Naive thymus-derived CD4-positive, alpha-beta T cell (primary cell): ENCODE data around the gene ANKFN1. TPM values are rescaled to one million over a fixed set of nuclear protein-coding genes. Genes with fewer than 3 reads are reported as not detected.

Experiments
- ATAC-seq: fragments of 150-1000 bp; cut with Tn5 transposase; 2 replicates; pipeline ENCODE4 v1.10.0; 2021; ENCODE audit warnings: mild to moderate bottlenecking, moderate library complexity
- CTCF ChIA-PET: fragments of 350-600 bp; sonication (Branson Sonifier 250); formaldehyde crosslinking; loops from one replicate; lab custom pipeline; 2021; ENCODE audit warnings: antibody characterized with exemption; lab: Charles Lee
- POLR2A ChIA-PET: fragments of 350-600 bp; sonication (Branson Sonifier 250); formaldehyde crosslinking; loops from one replicate; lab custom pipeline; 2021; ENCODE audit warnings: antibody characterized with exemption, inconsistent platforms; lab: Charles Lee
- DNase-seq, 9 donors: peaks; one replicate each; pipeline versions ENCODE4 v3.0.0 to v3.0.0-alpha.2; 2020 to 2022; ENCODE audit warnings: mixed read lengths in 1 of 9
- H3K27ac ChIP-seq: one replicate; pipeline ENCODE4 v1.7.0; 2013; ENCODE audit warnings: mild to moderate bottlenecking, low read depth, low read length, moderate library complexity
- H3K27me3 ChIP-seq, 2 donors: one replicate each; pipeline ENCODE4 v1.7.0; 2013; ENCODE audit warnings: low read length in 2 of 2, mild to moderate bottlenecking in 2 of 2, moderate library complexity in 2 of 2; ENCODE audit not compliant: control insufficient read depth in 2 of 2, insufficient read depth in 2 of 2
- H3K36me3 ChIP-seq, 3 experiments: 1 replicate in 2 of 3; 2 replicates in 1 of 3; pipeline ENCODE4 v1.7.0; 2013; ENCODE audit warnings: low read length in 3 of 3, mild to moderate bottlenecking in 3 of 3, moderate library complexity in 1 of 3; ENCODE audit not compliant: insufficient read depth in 3 of 3, control insufficient read depth in 2 of 3
- H3K4me1 ChIP-seq, 2 donors: one replicate each; pipeline ENCODE4 v1.7.0; 2013; ENCODE audit warnings: low read length in 2 of 2, mild to moderate bottlenecking in 2 of 2, moderate library complexity in 1 of 2; ENCODE audit not compliant: control insufficient read depth in 2 of 2, insufficient read depth in 2 of 2
- H3K4me3 ChIP-seq: 2 replicates; pipeline ENCODE4 v1.7.0; 2013; ENCODE audit warnings: mild to moderate bottlenecking, low read length
- H3K9me3 ChIP-seq, 3 experiments: 1 replicate in 2 of 3; 2 replicates in 1 of 3; pipeline ENCODE4 v1.7.0; 2013; ENCODE audit warnings: low read length in 3 of 3; ENCODE audit not compliant: control insufficient read depth in 2 of 3
- H3K27ac Mint-ChIP-seq, 9 donors: one replicate each; pipeline ENCODE4 v1.8.0; 2020 to 2022; ENCODE audit warnings: mixed read lengths in 9 of 9, mild to moderate bottlenecking in 8 of 9, moderate library complexity in 5 of 9, inconsistent platforms in 2 of 9
- H3K27me3 Mint-ChIP-seq, 5 donors: one replicate each; pipeline ENCODE4 v1.8.0; 2021 to 2022; ENCODE audit warnings: mixed read lengths in 5 of 5, mild to moderate bottlenecking in 1 of 5
- H3K36me3 Mint-ChIP-seq, 5 donors: one replicate each; pipeline ENCODE4 v1.8.0; 2020 to 2022; ENCODE audit warnings: mixed read lengths in 5 of 5, mild to moderate bottlenecking in 3 of 5, inconsistent platforms in 1 of 5
- H3K4me1 Mint-ChIP-seq, 7 donors: one replicate each; pipeline ENCODE4 v1.8.0; 2020 to 2022; ENCODE audit warnings: mixed read lengths in 7 of 7, mild to moderate bottlenecking in 3 of 7, inconsistent platforms in 1 of 7
- H3K4me3 Mint-ChIP-seq, 10 donors: one replicate each; pipeline ENCODE4 v1.8.0; 2020 to 2022; ENCODE audit warnings: mild to moderate bottlenecking in 10 of 10, mixed read lengths in 10 of 10, moderate library complexity in 6 of 10, inconsistent platforms in 2 of 10
- H3K9me3 Mint-ChIP-seq, 11 donors: one replicate each; pipeline ENCODE4 v1.8.0; 2020 to 2022; ENCODE audit warnings: mixed read lengths in 11 of 11, mild to moderate bottlenecking in 4 of 11, inconsistent platforms in 1 of 11, moderate library complexity in 1 of 11
- intact Hi-C, 2 donors: fragments of 100-400 bp; cut with micrococcal nuclease; formaldehyde crosslinking; loops; one replicate each; pipeline ENCODE4 v1.15.1; 2023
- polyA plus RNA-seq, 2 donors: library from polyadenylated mRNA; unstranded; fragments of 300-500 nt; fragmentation: Illumina TruSeq; gene quantifications; one replicate each; pipeline ENCODE4 v1.2.3, GENCODE V29; 2021
- total RNA-seq, 6 experiments: library from RNA in 5 of 6; stranded (reverse) in 5 of 6; gene quantifications; 1 replicate in 5 of 6; 2 replicates in 1 of 6; pipeline ENCODE4 v1.2.3 and lab custom pipeline; 2021 to 2026

Gene ANKFN1
- total and polyA plus RNA-seq, 7 experiments from 2014 or later: not detected

DNA sequence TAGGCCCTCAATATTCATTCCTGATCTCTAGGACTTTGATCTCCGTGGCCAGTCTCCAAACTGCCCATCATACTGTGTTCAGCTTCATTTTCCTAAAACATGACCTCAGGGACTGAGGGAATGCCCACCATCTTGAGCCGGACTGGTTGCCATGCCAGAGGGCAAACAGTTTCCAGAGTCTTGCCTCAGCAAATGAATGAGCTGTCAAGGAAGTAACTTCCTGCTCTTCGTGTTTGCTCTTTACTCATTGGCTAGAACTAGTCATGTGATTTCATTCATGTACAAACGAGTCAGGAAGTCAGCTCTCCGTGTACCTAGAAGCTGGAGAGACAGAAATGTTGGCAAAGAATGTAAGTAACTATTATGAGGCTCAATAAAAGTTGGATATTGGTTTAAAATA is 50.2 kb downstream of the ANKFN1 start:
- peaks cover 0 to 17% (median 10%) of the 10 kb centered on the region in 7 donors for H3K4me1 Mint-ChIP-seq
- no peaks in the 10 kb centered on the region for H3K9me3 ChIP-seq
- ATAC-seq (no peak), DNase-seq (no peak)
- no peaks in the 10 kb centered on the region for H3K4me1 ChIP-seq
- no peak overlapping the region for H3K4me3 ChIP-seq
- H3K27me3 Mint-ChIP-seq: peaks cover 0 to 12% (median 7%) of the 10 kb centered on the region in 5 donors
- ChIA-PET CTCF (no interaction called here), POLR2A (no interaction called here)
- no peaks in the 10 kb centered on the region for H3K36me3 Mint-ChIP-seq
- H3K27me3 ChIP-seq: no peaks in the 10 kb centered on the region
- H3K27ac ChIP-seq: no peak overlapping the region
- H3K9me3 Mint-ChIP-seq: peaks cover 0 to 7% (median 0%) of the 10 kb centered on the region in 11 donors
- H3K36me3 ChIP-seq: no peaks in the 10 kb centered on the region
- intact Hi-C loops: no loop called here
- H3K4me3 Mint-ChIP-seq: no peak overlapping the region
- H3K27ac Mint-ChIP-seq: no peak overlapping the region

- Mint-ChIP-seq H3K4me3 (peak overlapping the region in 7 of 10 donors; percentile 8 to 28 (median 20)), H3K4me1 (peaks cover 0 to 17% (median 10%) of the 10 kb centered on the region in 7 donors), H3K9me3 (peaks cover 0 to 9% (median 2%) of the 10 kb centered on the region in 11 donors), H3K27me3 (peaks cover 0 to under 1% (median 0%) of the 10 kb centered on the region in 5 donors), H3K36me3 (no peaks in the 10 kb centered on the region), H3K27ac (peak overlapping the region in 1 of 9 donors; percentile 33)
- Histone ChIP-seq H3K4me3 (no peak overlapping the region), H3K9me3 (no peaks in the 10 kb centered on the region), H3K36me3 (no peaks in the 10 kb centered on the region), H3K27ac (no peak overlapping the region), H3K4me1 (no peaks in the 10 kb centered on the region), H3K27me3 (no peaks in the 10 kb centered on the region)
- ATAC-seq (no peak), DNase-seq (no peak)
- ChIA-PET POLR2A (no interaction called here), CTCF (no interaction called here)
- intact Hi-C loops: no loop called here
Measured at GRCh38 chr17:56206351-56206750, 53.1 kb downstream of the ANKFN1 start.

- CTCF ChIA-PET: no interaction called here
Measured at GRCh38 chr17:56213031-56213430, 59.8 kb downstream of the ANKFN1 start.

DNA sequence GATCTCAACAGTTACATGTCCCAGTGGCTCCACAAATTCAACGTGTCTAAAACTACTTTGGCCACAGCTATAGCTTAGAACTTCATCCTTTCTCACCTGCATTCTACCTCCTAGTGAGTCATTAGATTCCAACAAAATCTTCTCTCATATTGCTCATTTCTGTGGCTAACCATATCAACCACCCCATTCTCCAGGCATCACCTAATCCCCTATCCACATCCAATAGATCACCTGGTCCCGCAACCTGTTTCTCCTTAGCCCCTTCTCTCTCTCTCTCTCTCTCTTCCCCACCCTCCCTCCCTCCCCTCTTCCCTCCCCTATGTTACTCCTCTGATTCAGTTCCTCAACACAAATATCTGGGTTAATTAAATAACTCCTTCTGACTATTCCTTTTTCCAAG is 64.6 kb downstream of the ANKFN1 start:
- peaks cover 0 to 3% (median 0%) of the 10 kb centered on the region in 11 donors for H3K9me3 Mint-ChIP-seq
- CTCF ChIA-PET: no interaction called here
- H3K4me3 Mint-ChIP-seq: no peak overlapping the region
- no peak overlapping the region for H3K27ac Mint-ChIP-seq
- Histone ChIP-seq H3K9me3 (no peaks in the 10 kb centered on the region), H3K4me1 (no peaks in the 10 kb centered on the region), H3K4me3 (no peak overlapping the region), H3K27ac (no peak overlapping the region), H3K27me3 (no peaks in the 10 kb centered on the region), H3K36me3 (no peaks in the 10 kb centered on the region)
- peaks cover 0 to 2% (median 0%) of the 10 kb centered on the region in 7 donors for H3K4me1 Mint-ChIP-seq
- DNase-seq (no peak), ATAC-seq (no peak)
- POLR2A ChIA-PET: no interaction called here
- peaks cover 0 to 16% (median 9%) of the 10 kb centered on the region in 5 donors for H3K27me3 Mint-ChIP-seq
- intact Hi-C loops: no loop called here
- no peaks in the 10 kb centered on the region for H3K36me3 Mint-ChIP-seq

More at GRCh38 chr17:56213031-56213430, 59.8 kb downstream of the ANKFN1 start:
- H3K4me3 ChIP-seq: no peak overlapping the region
- H3K36me3 Mint-ChIP-seq: no peaks in the 10 kb centered on the region
- POLR2A ChIA-PET: no interaction called here
- ATAC-seq (no peak), DNase-seq (no peak)
- intact Hi-C loops: no loop called here
- no peak overlapping the region for H3K27ac ChIP-seq
- H3K9me3 Mint-ChIP-seq: peaks cover 0 to 9% (median 0%) of the 10 kb centered on the region in 11 donors
- H3K27me3 Mint-ChIP-seq: peaks cover 0 to 9% (median 4%) of the 10 kb centered on the region in 5 donors
- H3K36me3 ChIP-seq: no peaks in the 10 kb centered on the region
- H3K4me1 Mint-ChIP-seq: no peaks in the 10 kb centered on the region
- no peaks in the 10 kb centered on the region for H3K4me1 ChIP-seq
- H3K9me3 ChIP-seq: no peaks in the 10 kb centered on the region
- no peak overlapping the region for H3K4me3 Mint-ChIP-seq
- H3K27ac Mint-ChIP-seq: no peak overlapping the region
- no peaks in the 10 kb centered on the region for H3K27me3 ChIP-seq

GRCh38 chr17:56222255-56222654 is 69.0 kb downstream of the ANKFN1 start:
- peaks cover 0 to 3% (median 0%) of the 10 kb centered on the region in 11 donors for H3K9me3 Mint-ChIP-seq
- H3K4me3 ChIP-seq: no peak overlapping the region
- H3K9me3 ChIP-seq: no peaks in the 10 kb centered on the region
- no peak overlapping the region for H3K27ac Mint-ChIP-seq
- no peaks in the 10 kb centered on the region for H3K27me3 ChIP-seq
- no peak overlapping the region for H3K27ac ChIP-seq
- ChIA-PET CTCF (no interaction called here), POLR2A (no interaction called here)
- intact Hi-C loops: no loop called here
- H3K36me3 ChIP-seq: no peaks in the 10 kb centered on the region
- no peak for ATAC-seq
- H3K4me3 Mint-ChIP-seq: no peak overlapping the region
- peaks cover 0 to 2% (median 0%) of the 10 kb centered on the region in 7 donors for H3K4me1 Mint-ChIP-seq
- no peaks in the 10 kb centered on the region for H3K4me1 ChIP-seq
- H3K27me3 Mint-ChIP-seq: peaks cover under 1 to 16% (median 5%) of the 10 kb centered on the region in 5 donors
- DNase-seq: no peak
- no peaks in the 10 kb centered on the region for H3K36me3 Mint-ChIP-seq

DNA sequence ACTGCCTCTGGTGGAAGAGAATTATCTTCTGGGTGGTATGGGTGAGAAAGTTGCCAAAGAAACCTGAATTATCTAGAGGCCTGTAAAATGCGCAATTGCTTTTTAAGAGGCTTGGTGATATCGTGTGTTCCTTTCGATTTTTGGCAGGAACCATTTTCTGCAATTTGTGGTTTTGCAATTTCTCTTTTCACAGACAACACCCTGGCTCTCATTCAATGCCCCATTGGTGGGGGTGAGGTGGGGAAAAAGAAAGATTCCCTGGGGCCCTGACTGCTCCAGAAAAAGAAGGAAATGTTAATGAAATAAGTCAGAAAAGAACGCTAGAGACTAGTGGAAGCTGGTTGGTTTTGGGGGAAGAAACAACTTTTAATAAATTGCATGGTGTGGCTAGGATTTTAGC is 77.4 kb downstream of the ANKFN1 start:
- H3K4me1 Mint-ChIP-seq: peaks cover 0 to 5% (median 0%) of the 10 kb centered on the region in 7 donors
- no peak overlapping the region for H3K4me3 Mint-ChIP-seq
- H3K27ac Mint-ChIP-seq: no peak overlapping the region
- no peaks in the 10 kb centered on the region for H3K36me3 ChIP-seq
- no peaks in the 10 kb centered on the region for H3K27me3 ChIP-seq
- H3K27me3 Mint-ChIP-seq: peaks cover 0 to 19% (median 5%) of the 10 kb centered on the region in 5 donors
- H3K4me3 ChIP-seq: no peak overlapping the region
- H3K27ac ChIP-seq: no peak overlapping the region
- peaks cover 0 to 4% (median 0%) of the 10 kb centered on the region in 11 donors for H3K9me3 Mint-ChIP-seq
- no peaks in the 10 kb centered on the region for H3K9me3 ChIP-seq
- POLR2A ChIA-PET: no interaction called here
- ATAC-seq (no peak), DNase-seq (no peak)
- no peaks in the 10 kb centered on the region for H3K4me1 ChIP-seq
- H3K36me3 Mint-ChIP-seq: no peaks in the 10 kb centered on the region
- intact Hi-C loops: no loop called here
- CTCF ChIA-PET: no interaction called here

GRCh38 chr17:56231252-56231651 is 78.0 kb downstream of the ANKFN1 start:
- H3K4me3 Mint-ChIP-seq: no peak overlapping the region
- H3K4me1 Mint-ChIP-seq: peaks cover 0 to 5% (median 0%) of the 10 kb centered on the region in 7 donors
- H3K36me3 Mint-ChIP-seq: no peaks in the 10 kb centered on the region
- no peak overlapping the region for H3K27ac Mint-ChIP-seq
- H3K9me3 Mint-ChIP-seq: peaks cover 0 to 4% (median 0%) of the 10 kb centered on the region in 11 donors
- no peak overlapping the region for H3K27ac ChIP-seq
- DNase-seq (no peak), ATAC-seq (no peak)
- intact Hi-C loops: no loop called here
- H3K27me3 ChIP-seq: no peaks in the 10 kb centered on the region
- H3K4me1 ChIP-seq: no peaks in the 10 kb centered on the region
- H3K27me3 Mint-ChIP-seq: peaks cover 0 to 17% (median 5%) of the 10 kb centered on the region in 5 donors
- no peaks in the 10 kb centered on the region for H3K36me3 ChIP-seq
- H3K9me3 ChIP-seq: no peaks in the 10 kb centered on the region
- H3K4me3 ChIP-seq: no peak overlapping the region
- POLR2A ChIA-PET: no interaction called here
- CTCF ChIA-PET: no interaction called here
